ENCODE data around the gene ERVW-1.

ERVW-1 gene

GRCh38 chr7:92466682-92467081, 11.1 kb downstream of the ERVW-1 start:
- Histone ChIP-seq H3K36me3 (replicated peaks; ENCODE audit: insufficient read depth, low read length) (no peaks in the 10 kb centered on the region), H3F3A (ENCODE audit: insufficient read depth, low read length) (no peaks in the 10 kb centered on the region), H3K9me2 (replicated peaks; ENCODE audit: insufficient read depth, low read length) (no peaks in the 10 kb centered on the region), H3K4me2 (ENCODE audit: low read depth, low read length) (no peak overlapping the region), H3K4me3 (ENCODE audit: low read length) (no peak overlapping the region), H2AFZ (ENCODE audit: low read length) (no peak overlapping the region), H3K79me2 (ENCODE audit: low read length) (no peaks in the 10 kb centered on the region), H3K27me3 (replicated peaks; ENCODE audit: insufficient read depth, low read length) (no peaks in the 10 kb centered on the region), H3K9me3 (replicated peaks; ENCODE audit: insufficient read depth, low read length) (no peaks in the 10 kb centered on the region), H4K20me1 (ENCODE audit: insufficient read depth, low read length) (no peaks in the 10 kb centered on the region), H3K9ac (ENCODE audit: low read length) (no peak overlapping the region), H3K4me1 (ENCODE audit: low read length) (no peaks in the 10 kb centered on the region), H3K27ac (ENCODE audit: low read length) (no peak overlapping the region)
- no peak for TF ChIP-seq EZH2 (optimal IDR thresholded peaks at IDR 0.05; ENCODE audit: low read depth, low read length)
- TF ChIP-seq, protein P1, sequence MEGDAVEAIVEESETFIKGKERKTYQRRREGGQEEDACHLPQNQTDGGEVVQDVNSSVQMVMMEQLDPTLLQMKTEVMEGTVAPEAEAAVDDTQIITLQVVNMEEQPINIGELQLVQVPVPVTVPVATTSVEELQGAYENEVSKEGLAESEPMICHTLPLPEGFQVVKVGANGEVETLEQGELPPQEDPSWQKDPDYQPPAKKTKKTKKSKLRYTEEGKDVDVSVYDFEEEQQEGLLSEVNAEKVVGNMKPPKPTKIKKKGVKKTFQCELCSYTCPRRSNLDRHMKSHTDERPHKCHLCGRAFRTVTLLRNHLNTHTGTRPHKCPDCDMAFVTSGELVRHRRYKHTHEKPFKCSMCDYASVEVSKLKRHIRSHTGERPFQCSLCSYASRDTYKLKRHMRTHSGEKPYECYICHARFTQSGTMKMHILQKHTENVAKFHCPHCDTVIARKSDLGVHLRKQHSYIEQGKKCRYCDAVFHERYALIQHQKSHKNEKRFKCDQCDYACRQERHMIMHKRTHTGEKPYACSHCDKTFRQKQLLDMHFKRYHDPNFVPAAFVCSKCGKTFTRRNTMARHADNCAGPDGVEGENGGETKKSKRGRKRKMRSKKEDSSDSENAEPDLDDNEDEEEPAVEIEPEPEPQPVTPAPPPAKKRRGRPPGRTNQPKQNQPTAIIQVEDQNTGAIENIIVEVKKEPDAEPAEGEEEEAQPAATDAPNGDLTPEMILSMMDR (IDR thresholded peaks at IDR 0.05; ENCODE audit: low read length): no peak
- no peak for TF ChIP-seq EZH2phosphoT487 (IDR thresholded peaks at IDR 0.05; ENCODE audit: low read length)
- DNase-seq: no peak

DNA sequence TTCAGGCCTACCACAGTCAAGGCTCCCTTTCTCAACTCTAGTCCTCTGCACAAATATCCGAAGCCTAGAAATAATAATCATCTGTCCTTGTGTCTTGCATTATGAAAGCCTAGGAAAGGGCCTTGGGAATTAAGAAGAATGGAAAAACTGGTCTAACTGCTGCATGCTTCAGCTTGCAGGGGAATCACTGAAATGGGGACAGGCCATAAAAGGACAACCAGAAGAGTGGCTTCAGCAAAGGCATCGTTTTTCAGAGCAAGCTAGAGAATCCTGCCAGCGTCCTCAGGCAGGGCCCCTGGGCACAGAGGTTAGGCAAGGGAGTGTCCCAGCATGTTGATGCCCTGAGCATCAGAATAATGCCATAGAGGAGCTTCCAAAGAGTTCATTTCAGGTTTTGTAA, 13.2 kb downstream of the ERVW-1 start:
- no peak overlapping the region for H3K4me3 ChIP-seq (ENCODE audit: low read length)
- no peaks in the 10 kb centered on the region for H3K4me1 ChIP-seq (ENCODE audit: low read length)
- no peak overlapping the region for H3K27ac ChIP-seq (ENCODE audit: low read length)
- H3K27me3 ChIP-seq (replicated peaks; ENCODE audit: insufficient read depth, low read length): no peaks in the 10 kb centered on the region
- TF ChIP-seq, protein P1 (IDR thresholded peaks at IDR 0.05; ENCODE audit: low read length): no peak
- no peak for TF ChIP-seq EZH2phosphoT487 (IDR thresholded peaks at IDR 0.05; ENCODE audit: low read length)
- TF ChIP-seq EZH2 (optimal IDR thresholded peaks at IDR 0.05; ENCODE audit: low read depth, low read length): no peak
- H3K9ac ChIP-seq (ENCODE audit: low read length): no peak overlapping the region
- no peaks in the 10 kb centered on the region for H3K9me2 ChIP-seq (replicated peaks; ENCODE audit: insufficient read depth, low read length)
- no peaks in the 10 kb centered on the region for H3K79me2 ChIP-seq (ENCODE audit: low read length)
- no peak overlapping the region for H3K4me2 ChIP-seq (ENCODE audit: low read depth, low read length)
- H3F3A ChIP-seq (ENCODE audit: insufficient read depth, low read length): no peaks in the 10 kb centered on the region
- no peaks in the 10 kb centered on the region for H4K20me1 ChIP-seq (ENCODE audit: insufficient read depth, low read length)
- H2AFZ ChIP-seq (ENCODE audit: low read length): no peak overlapping the region
- no peaks in the 10 kb centered on the region for H3K36me3 ChIP-seq (replicated peaks; ENCODE audit: insufficient read depth, low read length)
- DNase-seq: no peak
- H3K9me3 ChIP-seq (replicated peaks; ENCODE audit: insufficient read depth, low read length): no peaks in the 10 kb centered on the region

DNA sequence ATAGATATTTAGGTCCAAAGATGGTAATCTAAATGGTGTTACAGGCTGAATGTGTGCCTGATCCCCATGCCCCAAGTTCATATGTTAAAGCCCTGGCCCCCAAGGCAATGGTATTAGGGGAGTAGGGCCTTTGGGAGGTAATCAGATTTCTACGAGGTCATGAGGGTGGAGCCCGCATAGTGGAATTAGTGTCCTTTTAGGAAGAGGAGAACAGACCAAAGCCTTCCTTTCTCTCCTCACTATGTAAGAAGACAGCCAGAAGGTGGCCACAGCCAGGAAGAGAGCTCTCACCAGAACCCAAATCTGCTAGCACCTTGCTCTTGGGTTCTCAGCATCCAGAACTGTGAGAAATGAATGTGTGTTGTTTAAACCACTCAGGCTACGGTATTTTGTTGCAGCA, 15.2 kb downstream of the ERVW-1 start:
- H3K9me2 ChIP-seq (replicated peaks; ENCODE audit: insufficient read depth, low read length): no peaks in the 10 kb centered on the region
- H3K4me1 ChIP-seq (ENCODE audit: low read length): no peaks in the 10 kb centered on the region
- H3K27me3 ChIP-seq (replicated peaks; ENCODE audit: insufficient read depth, low read length): no peaks in the 10 kb centered on the region
- H2AFZ ChIP-seq (ENCODE audit: low read length): no peak overlapping the region
- no peak overlapping the region for H3K4me2 ChIP-seq (ENCODE audit: low read depth, low read length)
- H3K4me3 ChIP-seq (ENCODE audit: low read length): no peak overlapping the region
- H3K9me3 ChIP-seq (replicated peaks; ENCODE audit: insufficient read depth, low read length): no peaks in the 10 kb centered on the region
- H3K79me2 ChIP-seq (ENCODE audit: low read length): no peaks in the 10 kb centered on the region
- H4K20me1 ChIP-seq (ENCODE audit: insufficient read depth, low read length): no peaks in the 10 kb centered on the region
- H3K27ac ChIP-seq (ENCODE audit: low read length): no peak overlapping the region
- H3K36me3 ChIP-seq (replicated peaks; ENCODE audit: insufficient read depth, low read length): no peaks in the 10 kb centered on the region
- TF ChIP-seq, protein P1 (IDR thresholded peaks at IDR 0.05; ENCODE audit: low read length): no peak
- TF ChIP-seq EZH2 (optimal IDR thresholded peaks at IDR 0.05; ENCODE audit: low read depth, low read length) (no peak), EZH2phosphoT487 (IDR thresholded peaks at IDR 0.05; ENCODE audit: low read length) (no peak)
- no peak overlapping the region for H3K9ac ChIP-seq (ENCODE audit: low read length)
- DNase-seq: no peak
- H3F3A ChIP-seq (ENCODE audit: insufficient read depth, low read length): no peaks in the 10 kb centered on the region
